Measurements from ENCODE around the gene ARHGAP24.

Gene ARHGAP24

GRCh38 chr4:86011117-86011516 lies 536.2 kb downstream of the ARHGAP24 start:
- TF ChIP-seq POLR2AphosphoS5 (IDR thresholded peaks at IDR 0.05; ENCODE audit: low read depth, low read length) (no peak), SIN3A (IDR thresholded peaks at IDR 0.05; ENCODE audit: borderline replicate concordance, insufficient read depth, low read length) (no peak), REST (IDR thresholded peaks at IDR 0.05; ENCODE audit: insufficient read depth in 1 of 2, low read depth in 2 of 2, low read length in 2 of 2) (no peak), FOXP2 (optimal IDR thresholded peaks at IDR 0.05; ENCODE audit: borderline replicate concordance, extremely low read depth, extremely low read length, insufficient read depth) (no peak), TAF1 (IDR thresholded peaks at IDR 0.05; ENCODE audit: borderline replicate concordance, insufficient read depth, low read length) (no peak)

- TF ChIP-seq FOXP2 (optimal IDR thresholded peaks at IDR 0.05; ENCODE audit: borderline replicate concordance, extremely low read depth, extremely low read length, insufficient read depth) = no peak
- no peak for TF ChIP-seq TAF1 (IDR thresholded peaks at IDR 0.05; ENCODE audit: borderline replicate concordance, insufficient read depth, low read length)
- TF ChIP-seq REST (IDR thresholded peaks at IDR 0.05; ENCODE audit: insufficient read depth in 1 of 2, low read depth in 2 of 2, low read length in 2 of 2) = no peak
- no peak for TF ChIP-seq POLR2AphosphoS5 (IDR thresholded peaks at IDR 0.05; ENCODE audit: low read depth, low read length)
- TF ChIP-seq SIN3A (IDR thresholded peaks at IDR 0.05; ENCODE audit: borderline replicate concordance, insufficient read depth, low read length) = no peak
These were observed 538.7 kb downstream of the ARHGAP24 start for GRCh38 chr4:86013621-86014020.

GRCh38 chr4:86014599-86014998 lies 539.6 kb downstream of the ARHGAP24 start:
- TF ChIP-seq FOXP2 (optimal IDR thresholded peaks at IDR 0.05; ENCODE audit: borderline replicate concordance, extremely low read depth, extremely low read length, insufficient read depth) (no peak), TAF1 (IDR thresholded peaks at IDR 0.05; ENCODE audit: borderline replicate concordance, insufficient read depth, low read length) (no peak), SIN3A (IDR thresholded peaks at IDR 0.05; ENCODE audit: borderline replicate concordance, insufficient read depth, low read length) (no peak), POLR2AphosphoS5 (IDR thresholded peaks at IDR 0.05; ENCODE audit: low read depth, low read length) (no peak), REST (IDR thresholded peaks at IDR 0.05; ENCODE audit: insufficient read depth in 1 of 2, low read depth in 2 of 2, low read length in 2 of 2) (no peak)

GRCh38 chr4:86015412-86016350 lies 540.7 kb downstream of the ARHGAP24 start:
- TF ChIP-seq REST (IDR thresholded peaks at IDR 0.05; ENCODE audit: insufficient read depth in 1 of 2, low read depth in 2 of 2, low read length in 2 of 2) = no peak
- TF ChIP-seq SIN3A (IDR thresholded peaks at IDR 0.05; ENCODE audit: borderline replicate concordance, insufficient read depth, low read length) = 0 out of 2 replicates have a peak, but pooled peaks have one; percentile 45
- no peak for TF ChIP-seq TAF1 (IDR thresholded peaks at IDR 0.05; ENCODE audit: borderline replicate concordance, insufficient read depth, low read length)
- no peak for TF ChIP-seq POLR2AphosphoS5 (IDR thresholded peaks at IDR 0.05; ENCODE audit: low read depth, low read length)
